Measurements from ENCODE around the gene RGS2. TPM values are rescaled to one million over a fixed set of nuclear protein-coding genes. Genes with fewer than 3 reads are reported as not detected.

RGS2 gene
- total RNA-seq, 1 donor from 2014 or later, result 55.2 TPM

DNA sequence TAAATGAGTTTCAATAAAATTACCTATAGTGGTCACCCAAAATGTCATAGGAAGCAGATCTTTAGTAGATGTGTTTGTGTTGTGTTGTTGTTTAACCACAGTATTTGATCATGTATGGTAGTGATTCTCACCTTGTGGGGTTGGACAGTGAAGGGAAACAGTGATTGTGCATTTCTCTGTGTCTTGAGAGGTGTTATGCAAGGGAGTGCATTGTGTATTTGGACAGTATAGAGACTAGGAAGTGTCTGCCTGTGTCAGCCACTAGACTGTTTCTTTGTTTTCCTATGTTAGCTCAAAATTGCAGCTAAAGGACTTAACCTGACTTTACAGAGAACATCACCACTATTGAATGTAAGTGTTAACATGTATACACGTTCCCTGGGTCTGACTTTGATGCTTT is 6.0 kb downstream of the RGS2 start:
- no peak for DNase-seq (ENCODE audit: low spot score in 2 of 2, unreplicated experiment in 2 of 2)
- Mint-ChIP-seq H3K4me1 (peaks cover 18% of the 10 kb centered on the region), H3K27ac (no peak overlapping the region), H3K36me3 (peaks cover 7% of the 10 kb centered on the region), H3K4me3 (no peak overlapping the region), H3K9me3 (no peaks in the 10 kb centered on the region), H3K27me3 (ENCODE audit: low read depth) (no peaks in the 10 kb centered on the region)
- TF ChIP-seq, protein P1, sequence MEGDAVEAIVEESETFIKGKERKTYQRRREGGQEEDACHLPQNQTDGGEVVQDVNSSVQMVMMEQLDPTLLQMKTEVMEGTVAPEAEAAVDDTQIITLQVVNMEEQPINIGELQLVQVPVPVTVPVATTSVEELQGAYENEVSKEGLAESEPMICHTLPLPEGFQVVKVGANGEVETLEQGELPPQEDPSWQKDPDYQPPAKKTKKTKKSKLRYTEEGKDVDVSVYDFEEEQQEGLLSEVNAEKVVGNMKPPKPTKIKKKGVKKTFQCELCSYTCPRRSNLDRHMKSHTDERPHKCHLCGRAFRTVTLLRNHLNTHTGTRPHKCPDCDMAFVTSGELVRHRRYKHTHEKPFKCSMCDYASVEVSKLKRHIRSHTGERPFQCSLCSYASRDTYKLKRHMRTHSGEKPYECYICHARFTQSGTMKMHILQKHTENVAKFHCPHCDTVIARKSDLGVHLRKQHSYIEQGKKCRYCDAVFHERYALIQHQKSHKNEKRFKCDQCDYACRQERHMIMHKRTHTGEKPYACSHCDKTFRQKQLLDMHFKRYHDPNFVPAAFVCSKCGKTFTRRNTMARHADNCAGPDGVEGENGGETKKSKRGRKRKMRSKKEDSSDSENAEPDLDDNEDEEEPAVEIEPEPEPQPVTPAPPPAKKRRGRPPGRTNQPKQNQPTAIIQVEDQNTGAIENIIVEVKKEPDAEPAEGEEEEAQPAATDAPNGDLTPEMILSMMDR (IDR thresholded peaks at IDR 0.05; ENCODE audit: unreplicated experiment), result no peak

DNA sequence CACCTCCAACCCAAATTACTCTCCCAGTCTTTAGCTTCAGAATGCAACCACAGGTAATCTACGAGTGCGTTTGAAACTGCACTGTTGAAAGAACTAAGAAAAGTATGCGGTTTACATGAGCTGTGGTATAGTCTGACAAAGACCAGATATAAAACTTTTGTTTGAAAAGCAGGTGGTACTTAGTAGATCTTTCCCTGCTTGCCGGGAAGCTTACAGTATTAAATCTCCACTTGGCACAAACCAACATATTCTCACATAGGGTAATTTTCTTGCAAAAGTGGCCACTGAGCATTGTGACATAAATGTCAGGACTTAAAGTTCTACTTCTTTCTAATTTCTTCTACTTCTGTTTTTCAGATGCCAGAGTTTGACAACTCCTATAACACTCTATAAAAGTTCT is 8.4 kb downstream of the RGS2 start:
- no peaks in the 10 kb centered on the region for H3K27me3 Mint-ChIP-seq (ENCODE audit: low read depth)
- H3K4me1 Mint-ChIP-seq, result peaks cover 1% of the 10 kb centered on the region
- no peaks in the 10 kb centered on the region for H3K9me3 Mint-ChIP-seq
- H3K27ac Mint-ChIP-seq, result no peak overlapping the region
- TF ChIP-seq, protein P1 (IDR thresholded peaks at IDR 0.05; ENCODE audit: unreplicated experiment), result no peak
- no peak overlapping the region for H3K4me3 Mint-ChIP-seq
- peaks cover 1% of the 10 kb centered on the region for H3K36me3 Mint-ChIP-seq
- no peak for DNase-seq (ENCODE audit: low spot score in 2 of 2, unreplicated experiment in 2 of 2)

DNA sequence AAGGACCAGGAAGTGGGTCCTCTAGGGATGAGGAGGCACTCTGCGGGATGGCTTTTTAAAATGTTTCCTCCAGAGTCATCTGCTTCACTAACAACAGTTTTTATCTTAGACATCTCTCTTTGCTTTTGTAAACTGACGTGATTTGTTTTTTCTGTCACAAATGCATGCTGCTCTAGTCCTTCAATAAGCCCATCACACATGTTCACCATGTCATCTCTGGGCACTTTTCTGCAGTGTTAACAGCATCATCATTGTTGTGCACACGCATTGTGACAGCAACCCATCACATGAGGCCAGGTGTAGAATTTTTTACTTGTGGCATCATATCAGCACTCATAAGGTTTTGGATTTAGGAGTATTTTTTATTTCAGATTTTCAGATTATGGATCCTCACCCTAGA is 12.5 kb downstream of the RGS2 start:
- Mint-ChIP-seq H3K27me3 (ENCODE audit: low read depth) (no peaks in the 10 kb centered on the region), H3K36me3 (no peaks in the 10 kb centered on the region), H3K4me3 (no peak overlapping the region), H3K4me1 (peaks cover 13% of the 10 kb centered on the region), H3K27ac (no peak overlapping the region), H3K9me3 (no peaks in the 10 kb centered on the region)
- TF ChIP-seq, protein P1 (IDR thresholded peaks at IDR 0.05; ENCODE audit: unreplicated experiment), result no peak
- no peak for DNase-seq (ENCODE audit: low spot score in 2 of 2, unreplicated experiment in 2 of 2)

DNA sequence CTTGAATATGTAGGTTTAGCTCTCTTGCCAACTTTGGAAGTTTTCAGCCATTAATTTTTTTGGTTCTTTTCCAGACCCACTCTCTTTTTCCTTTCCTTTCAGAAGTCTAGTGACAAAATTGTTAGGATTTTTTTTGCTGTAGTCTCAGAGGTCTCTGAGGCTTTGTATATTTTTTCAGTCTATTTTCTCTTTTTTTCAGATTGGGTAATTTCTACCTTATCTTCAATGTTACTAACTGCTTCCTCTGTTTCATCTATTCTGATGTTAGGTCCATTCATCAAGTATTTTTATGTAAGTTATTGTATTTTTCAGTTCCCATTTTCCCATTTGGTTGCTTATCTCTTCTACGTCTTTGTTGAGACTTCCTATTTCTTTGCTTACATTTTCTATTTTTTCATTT is 15.7 kb downstream of the RGS2 start:
- H3K9me3 Mint-ChIP-seq, result peaks cover under 1% of the 10 kb centered on the region
- peaks cover 33% of the 10 kb centered on the region for H3K4me1 Mint-ChIP-seq
- H3K4me3 Mint-ChIP-seq, result no peak overlapping the region
- H3K27ac Mint-ChIP-seq, result peak overlapping the region; percentile 11
- no peaks in the 10 kb centered on the region for H3K36me3 Mint-ChIP-seq
- TF ChIP-seq, protein P1 (IDR thresholded peaks at IDR 0.05; ENCODE audit: unreplicated experiment), result no peak
- DNase-seq (ENCODE audit: low spot score in 2 of 2, unreplicated experiment in 2 of 2), result no peak
- H3K27me3 Mint-ChIP-seq (ENCODE audit: low read depth), result no peaks in the 10 kb centered on the region

DNA sequence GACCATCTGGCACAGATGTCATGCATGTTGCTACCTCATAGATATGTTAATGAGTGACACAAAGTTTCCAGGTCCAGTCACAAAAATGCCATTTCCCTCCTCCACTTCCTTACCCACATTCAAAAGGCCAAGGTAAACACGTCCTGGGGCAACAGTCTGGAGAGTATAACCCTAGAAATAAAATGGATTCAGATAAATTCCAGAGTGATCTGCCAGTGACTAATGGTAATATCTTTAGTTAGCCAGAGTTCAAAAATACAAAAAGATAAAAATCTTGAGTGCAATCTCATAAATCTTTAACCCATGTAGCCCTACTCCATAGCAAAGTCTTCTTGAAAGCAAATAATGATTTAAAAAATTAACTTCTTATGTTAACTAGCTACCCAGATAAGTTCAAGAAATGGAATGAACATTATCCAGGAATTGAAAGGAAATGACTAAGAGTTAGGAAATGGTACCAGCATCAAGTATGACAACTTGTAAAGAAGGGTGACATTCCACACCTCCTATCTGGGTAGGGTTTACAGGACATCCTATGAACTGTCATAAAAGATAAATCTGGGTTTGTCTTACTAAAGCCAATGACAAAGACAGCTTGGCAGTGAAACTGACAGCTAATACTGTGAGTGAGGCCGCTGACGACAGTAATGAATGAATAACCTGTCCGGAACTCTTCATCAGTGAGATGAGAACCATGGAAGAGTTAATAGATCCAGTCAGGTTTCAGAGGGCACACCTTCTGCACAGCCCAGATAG is 18.1 kb downstream of the RGS2 start:
- DNase-seq (ENCODE audit: low spot score in 2 of 2, unreplicated experiment in 2 of 2), result no peak
- Mint-ChIP-seq H3K36me3 (no peaks in the 10 kb centered on the region), H3K27me3 (ENCODE audit: low read depth) (no peaks in the 10 kb centered on the region), H3K4me3 (no peak overlapping the region), H3K4me1 (peaks cover 35% of the 10 kb centered on the region), H3K27ac (peak overlapping the region; percentile 75), H3K9me3 (peaks cover 3% of the 10 kb centered on the region)
- TF ChIP-seq, protein P1 (IDR thresholded peaks at IDR 0.05; ENCODE audit: unreplicated experiment), result no peak
